IMR-90 (cell line): ENCODE measurements around the gene PEX5L. TPM values are rescaled to one million over a fixed set of nuclear protein-coding genes. Genes with fewer than 3 reads are reported as not detected.

ENCODE experiments used
- ATAC-seq: fragments of 200-7000 bp; cut with Tn5 transposase; 2 replicates; pipeline ENCODE4 v1.9.1; 2020; ENCODE audit warnings: low read depth, mild to moderate bottlenecking, moderate library complexity
- BruUV-seq: library from RNA; stranded (reverse); fragments of 400-500 nt; replicated peaks from 2 replicates; lab custom pipeline; 2021; lab: Mats Ljungman, UMichigan
- CTCF ChIA-PET: fragments of 300-600 bp; formaldehyde crosslinking; extraction: SDS; loops from one replicate; lab custom pipeline; 2021; ENCODE audit warnings: antibody characterized with exemption; lab: Yijun Ruan, JAX
- POLR2A ChIA-PET: fragments of 300-600 bp; sonication (Branson Sonifier 250); formaldehyde crosslinking; loops from one replicate; lab custom pipeline; 2022; ENCODE audit warnings: antibody characterized with exemption; ENCODE audit not compliant: unreplicated experiment; lab: Charles Lee
- DNase-seq: peaks from one replicate; pipeline ENCODE4 v3.0.0; 2013
- H2AFZ ChIP-seq: replicated peaks from 2 replicates; pipeline ENCODE3; 2013; ENCODE audit warnings: low read length, mild to moderate bottlenecking; ENCODE audit not compliant: poor library complexity
- H2AK5ac ChIP-seq: 2 replicates; pipeline ENCODE4 v1.6.1; 2013; ENCODE audit warnings: low read depth, low read length, inconsistent platforms
- H2AK9ac ChIP-seq: replicated peaks from 2 replicates; pipeline ENCODE3; 2013; ENCODE audit warnings: mild to moderate bottlenecking, low read depth, low read length, moderate library complexity; ENCODE audit not compliant: poor library complexity
- H2BK120ac ChIP-seq: 2 replicates; pipeline ENCODE4 v1.6.1; 2013; ENCODE audit warnings: low read depth, low read length, inconsistent platforms
- H2BK15ac ChIP-seq: 3 replicates; pipeline ENCODE4 v1.6.1; 2013; ENCODE audit warnings: low read depth, low read length, inconsistent platforms
- H2BK20ac ChIP-seq: 2 replicates; pipeline ENCODE4 v1.6.1; 2013; ENCODE audit warnings: low read depth, mild to moderate bottlenecking, inconsistent platforms, low read length, moderate library complexity
- H2BK5ac ChIP-seq: 2 replicates; pipeline ENCODE4 v1.6.1; 2013; ENCODE audit warnings: mild to moderate bottlenecking, low read depth, low read length, inconsistent platforms; ENCODE audit not compliant: poor library complexity, severe bottlenecking
- H3K14ac ChIP-seq: replicated peaks from 2 replicates; pipeline ENCODE4 v1.6.1; 2013; ENCODE audit warnings: low read depth, low read length, inconsistent platforms
- H3K18ac ChIP-seq: 2 replicates; pipeline ENCODE4 v1.6.1; 2013; ENCODE audit warnings: low read depth, low read length, control low read depth
- H3K23ac ChIP-seq: 2 replicates; pipeline ENCODE4 v1.6.1; 2013; ENCODE audit warnings: low read depth, low read length, inconsistent platforms
- H3K27ac ChIP-seq: 2 replicates; pipeline ENCODE4 v1.5.1; 2013; ENCODE audit warnings: mild to moderate bottlenecking, control low read depth, low read length; ENCODE audit not compliant: insufficient read depth
- H3K27me3 ChIP-seq: 2 replicates; pipeline ENCODE4 v1.6.1; 2013; ENCODE audit warnings: low read length; ENCODE audit not compliant: control insufficient read depth, insufficient read depth
- H3K36me3 ChIP-seq: 2 replicates; pipeline ENCODE4 v1.6.1; 2013; ENCODE audit warnings: low read length, mixed read lengths; ENCODE audit not compliant: control insufficient read depth, insufficient read depth
- H3K4ac ChIP-seq: 2 replicates; pipeline ENCODE4 v1.6.1; 2013; ENCODE audit warnings: low read depth, low read length, inconsistent platforms
- H3K4me1 ChIP-seq: 2 replicates; pipeline ENCODE4 v1.6.1; 2013; ENCODE audit warnings: low read length, mixed read lengths; ENCODE audit not compliant: control insufficient read depth, insufficient read depth
- H3K4me2 ChIP-seq: 2 replicates; pipeline ENCODE4 v1.6.1; 2013; ENCODE audit warnings: low read depth, mild to moderate bottlenecking, control low read depth, low read length, moderate library complexity
- H3K4me3 ChIP-seq: 2 replicates; pipeline ENCODE4 v1.5.1; 2013; ENCODE audit warnings: low read depth, mild to moderate bottlenecking, control low read depth, low read length, moderate library complexity; ENCODE audit not compliant: insufficient read depth
- H3K56ac ChIP-seq: 2 replicates; pipeline ENCODE4 v1.6.1; 2013; ENCODE audit warnings: low read length, inconsistent platforms; ENCODE audit not compliant: insufficient read depth; ENCODE audit errors: extremely low read depth
- H3K79me1 ChIP-seq, 2 experiments: 2 replicates each; pipeline ENCODE4 v1.6.1; 2013; ENCODE audit warnings: low read length in 2 of 2, inconsistent platforms in 1 of 2, low read depth in 1 of 2
- H3K9ac ChIP-seq: 2 replicates; pipeline ENCODE4 v1.6.1; 2013; ENCODE audit warnings: low read depth, low read length, control low read depth
- H3K9me1 ChIP-seq: 2 replicates; pipeline ENCODE4 v1.6.1; 2013; ENCODE audit warnings: low read length, inconsistent platforms; ENCODE audit not compliant: insufficient read depth
- H3K9me3 ChIP-seq: 2 replicates; pipeline ENCODE4 v1.6.1; 2013; ENCODE audit warnings: low read length; ENCODE audit not compliant: control insufficient read depth, insufficient read depth
- H4K20me1 ChIP-seq: 2 replicates; pipeline ENCODE4 v1.6.1; 2013; ENCODE audit warnings: low read length, inconsistent platforms; ENCODE audit not compliant: insufficient read depth
- H4K5ac ChIP-seq: 2 replicates; pipeline ENCODE4 v1.6.1; 2013; ENCODE audit warnings: mild to moderate bottlenecking, low read depth, low read length, control low read depth
- H4K8ac ChIP-seq, 2 experiments: 2 replicates each; pipeline ENCODE4 v1.6.1; 2013; ENCODE audit warnings: low read depth in 2 of 2, low read length in 2 of 2, control low read depth in 1 of 2, inconsistent platforms in 1 of 2
- H4K91ac ChIP-seq: 2 replicates; pipeline ENCODE4 v1.6.1; 2013; ENCODE audit warnings: low read depth, low read length, inconsistent platforms; ENCODE audit not compliant: insufficient read depth
- BHLHE40 ChIP-seq: fragments of 150-350 bp; IDR thresholded peaks from 2 replicates; pipeline ENCODE4 v1.6.1; 2016; ENCODE audit warnings: mild to moderate bottlenecking, low read depth, low read length
- CEBPB ChIP-seq: IDR thresholded peaks from 2 replicates; pipeline ENCODE4 v1.6.1; 2012; ENCODE audit warnings: low read depth, low read length, improper control_type of control experiment
- CHD1 ChIP-seq: IDR thresholded peaks from 2 replicates; pipeline ENCODE4 v1.6.1; 2012; ENCODE audit warnings: low read depth, low read length, improper control_type of control experiment
- CTCF ChIP-seq: conservative IDR thresholded peaks from 2 replicates; pipeline ENCODE4 v1.5.1; 2012; ENCODE audit warnings: mild to moderate bottlenecking, low read depth, low read length, improper control_type of control experiment
- ELK1 ChIP-seq: fragments of 150-350 bp; IDR thresholded peaks from 2 replicates; pipeline ENCODE4 v1.6.1; 2016; ENCODE audit warnings: low read depth, mild to moderate bottlenecking, low read length, moderate library complexity, borderline replicate concordance
- MAFK ChIP-seq: IDR thresholded peaks from 2 replicates; pipeline ENCODE4 v1.6.1; 2012; ENCODE audit warnings: low read depth, low read length, improper control_type of control experiment
- NFE2L2 ChIP-seq: fragments of 150-350 bp; IDR thresholded peaks from 2 replicates; pipeline ENCODE4 v1.6.1; 2016; ENCODE audit warnings: low read depth, mild to moderate bottlenecking, low read length
- POLR2A ChIP-seq: IDR thresholded peaks from 2 replicates; pipeline ENCODE4 v1.6.1; 2012; ENCODE audit warnings: mild to moderate bottlenecking, low read depth, low read length
- RAD21 ChIP-seq: IDR thresholded peaks from 2 replicates; pipeline ENCODE4 v1.6.1; 2012; ENCODE audit warnings: low read length, improper control_type of control experiment
- RCOR1 ChIP-seq: IDR thresholded peaks from 2 replicates; pipeline ENCODE4 v1.6.1; 2012; ENCODE audit warnings: mild to moderate bottlenecking, low read length, improper control_type of control experiment; ENCODE audit not compliant: insufficient replicate concordance
- RFX5 ChIP-seq: IDR thresholded peaks from 2 replicates; pipeline ENCODE4 v1.8.0; 2012; ENCODE audit warnings: low read depth, mild to moderate bottlenecking, low read length, moderate library complexity
- SMC3 ChIP-seq: fragments of 150-350 bp; IDR thresholded peaks from 2 replicates; pipeline ENCODE4 v1.6.1; 2016; ENCODE audit warnings: low read depth, mild to moderate bottlenecking, antibody characterized with exemption, low read length, moderate library complexity
- dilution Hi-C: fragments of 300-500 bp; cut with HindIII; formaldehyde crosslinking; loops from one replicate; pipeline ENCODE4 v1.14.3; 2018; ENCODE audit warnings: low sequenced_read_pairs; ENCODE audit not compliant: unreplicated experiment
- in situ Hi-C: fragments of 300-500 bp; cut with MboI; formaldehyde crosslinking; loops from 3 replicates; pipeline ENCODE4 v1.14.3; 2019; ENCODE audit warnings: low sequenced_read_pairs, inconsistent platforms, mixed read lengths
- intact Hi-C: fragments of 100-400 bp; cut with micrococcal nuclease; formaldehyde crosslinking; loops from 2 replicates; pipeline ENCODE4 v1.10.0; 2022
- polyA plus RNA-seq, 3 experiments: library from polyadenylated mRNA; depleted of rRNA; stranded (reverse); fragments of >200 nt; gene quantifications; 2 replicates each; pipeline ENCODE4 v1.2.3, GENCODE V29; 2012; ENCODE audit warnings: low replicate concordance in 1 of 3
- total RNA-seq: library from RNA; depleted of rRNA; stranded (reverse); fragments of >200 nt; gene quantifications from 2 replicates; pipeline ENCODE4 v1.2.3, GENCODE V29; 2012
- TF ChIP-seq, protein P1 (sequence below): fragments of 150-350 bp; IDR thresholded peaks from 2 replicates; pipeline ENCODE4 v1.6.1; 2017; ENCODE audit warnings: mild to moderate bottlenecking, antibody characterized with exemption, low read length, low read depth

The PEX5L gene
- total and polyA plus RNA-seq, 2 of the 4 experiments (the other 2 are of a cell fraction): not detected

- H3K4ac ChIP-seq: no peak overlapping the region
- ChIA-PET POLR2A (no interaction called here), CTCF (no interaction called here)
- no peaks in the 10 kb centered on the region for H3K79me1 ChIP-seq
- H2AK5ac ChIP-seq: no peak overlapping the region
- no peak overlapping the region for H3K4me3 ChIP-seq
- H2AK9ac ChIP-seq: no peak overlapping the region
- H4K8ac ChIP-seq: no peak overlapping the region
- H3K27ac ChIP-seq: no peak overlapping the region
- H3K4me1 ChIP-seq: no peaks in the 10 kb centered on the region
- in situ Hi-C loops (no loop called here), dilution Hi-C loops (no loop called here), intact Hi-C loops (no loop called here)
- H4K20me1 ChIP-seq: no peaks in the 10 kb centered on the region
- H2AFZ ChIP-seq: no peak overlapping the region
- no peak overlapping the region for H3K4me2 ChIP-seq
- H3K14ac ChIP-seq: no peak overlapping the region
- no peak overlapping the region for H3K56ac ChIP-seq
- H3K36me3 ChIP-seq: no peaks in the 10 kb centered on the region
- no peak overlapping the region for H2BK120ac ChIP-seq
- no peaks in the 10 kb centered on the region for H3K9me1 ChIP-seq
- H4K91ac ChIP-seq: no peak overlapping the region
- H3K18ac ChIP-seq: no peak overlapping the region
- no peak overlapping the region for H2BK20ac ChIP-seq
- H2BK15ac ChIP-seq: no peak overlapping the region
- no peak overlapping the region for H3K9ac ChIP-seq
- no peak for DNase-seq
- H3K9me3 ChIP-seq: peaks cover 2% of the 10 kb centered on the region; the same call in 1 of the 2 replicates
- H4K5ac ChIP-seq: no peak overlapping the region
- no peak for TF ChIP-seq ELK1
- TF ChIP-seq CTCF: no peak
- TF ChIP-seq NFE2L2: no peak
- TF ChIP-seq BHLHE40: no peak
- TF ChIP-seq, protein P1, sequence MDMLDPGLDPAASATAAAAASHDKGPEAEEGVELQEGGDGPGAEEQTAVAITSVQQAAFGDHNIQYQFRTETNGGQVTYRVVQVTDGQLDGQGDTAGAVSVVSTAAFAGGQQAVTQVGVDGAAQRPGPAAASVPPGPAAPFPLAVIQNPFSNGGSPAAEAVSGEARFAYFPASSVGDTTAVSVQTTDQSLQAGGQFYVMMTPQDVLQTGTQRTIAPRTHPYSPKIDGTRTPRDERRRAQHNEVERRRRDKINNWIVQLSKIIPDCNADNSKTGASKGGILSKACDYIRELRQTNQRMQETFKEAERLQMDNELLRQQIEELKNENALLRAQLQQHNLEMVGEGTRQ: no peak
- TF ChIP-seq CHD1: no peak
- no peak for TF ChIP-seq MAFK
- TF ChIP-seq POLR2A: no peak
- TF ChIP-seq CEBPB: no peak
- TF ChIP-seq RAD21: no peak
- no peak for TF ChIP-seq RCOR1
- no peak for TF ChIP-seq RFX5
- TF ChIP-seq SMC3: no peak
- H3K23ac ChIP-seq: no peak overlapping the region
- no peak overlapping the region for H2BK5ac ChIP-seq
- H3K27me3 ChIP-seq: no peaks in the 10 kb centered on the region
- no peak for ATAC-seq
- BruUV-seq: no TSS peak
Measured at GRCh38 chr3:179981646-179982045, 55.1 kb downstream of the PEX5L start.
